ENCODE measurements around the gene ARHGEF37.

GRCh38 chr5:149559706-149560105 is 21.6 kb upstream of the ARHGEF37 start:
- TF ChIP-seq REST (IDR thresholded peaks at IDR 0.05): no peak
- no peak for TF ChIP-seq YY1 (IDR thresholded peaks at IDR 0.05)
- no peak for TF ChIP-seq CTCF (IDR thresholded peaks at IDR 0.05; ENCODE audit: low read depth, low read length, missing input control)
- TF ChIP-seq RAD21 (IDR thresholded peaks at IDR 0.05): no peak
- TF ChIP-seq ATF3 (IDR thresholded peaks at IDR 0.05): no peak
- TF ChIP-seq TAF1 (conservative IDR thresholded peaks at IDR 0.05): no peak
- TF ChIP-seq ZBTB33 (IDR thresholded peaks at IDR 0.05): no peak

All from liver (tissue), 3 donors.